ENCODE data around the gene ACTR1A.
"Not testable (repeated sequence)": the region's sequence is repeated elsewhere in the genome, so short reads cannot be mapped to it uniquely, and the experiment has no call there.

Gene ACTR1A

GRCh38 chr10:102480396-102480795 lies 22.1 kb downstream of the ACTR1A start:
- DNase-seq, result no peak

GRCh38 chr10:102479651-102480050 lies 22.9 kb downstream of the ACTR1A start:
- DNase-seq, result no peak

- DNase-seq, result no peak
These were observed 25.9 kb downstream of the ACTR1A start for GRCh38 chr10:102476466-102477141.

DNA sequence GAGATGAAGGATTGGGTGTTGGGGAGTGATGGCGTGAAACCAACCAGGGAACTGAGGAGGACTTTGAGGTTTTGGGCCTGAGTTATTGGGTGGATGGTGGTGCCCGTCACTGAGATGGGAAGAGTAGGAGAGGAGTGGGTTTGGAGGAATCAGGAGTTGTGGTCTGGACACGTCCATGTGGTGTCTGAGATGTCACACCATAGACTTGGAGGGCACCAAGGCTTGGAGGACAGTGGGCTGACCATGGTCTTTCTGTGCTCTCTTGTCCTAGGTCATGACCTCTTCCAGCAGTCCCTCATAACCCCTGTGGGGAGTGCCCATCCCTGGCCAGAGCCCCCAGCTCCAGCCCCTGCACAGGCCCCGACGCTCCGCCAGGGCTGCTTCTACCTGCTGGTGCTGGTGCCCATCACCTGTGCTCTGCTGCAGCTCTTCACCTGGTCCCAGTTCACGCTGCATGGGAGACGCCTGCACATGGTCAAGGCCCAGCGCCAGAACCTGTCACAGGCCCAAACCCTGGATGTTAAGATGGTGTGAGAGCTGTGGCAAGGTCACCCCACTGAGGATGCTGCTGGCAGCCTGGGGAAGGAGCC lies 27.0 kb downstream of the ACTR1A start:
- DNase-seq, result no peak

GRCh38 chr10:102473445-102474331 lies 28.8 kb downstream of the ACTR1A start:
- DNase-seq, result no peak

DNA sequence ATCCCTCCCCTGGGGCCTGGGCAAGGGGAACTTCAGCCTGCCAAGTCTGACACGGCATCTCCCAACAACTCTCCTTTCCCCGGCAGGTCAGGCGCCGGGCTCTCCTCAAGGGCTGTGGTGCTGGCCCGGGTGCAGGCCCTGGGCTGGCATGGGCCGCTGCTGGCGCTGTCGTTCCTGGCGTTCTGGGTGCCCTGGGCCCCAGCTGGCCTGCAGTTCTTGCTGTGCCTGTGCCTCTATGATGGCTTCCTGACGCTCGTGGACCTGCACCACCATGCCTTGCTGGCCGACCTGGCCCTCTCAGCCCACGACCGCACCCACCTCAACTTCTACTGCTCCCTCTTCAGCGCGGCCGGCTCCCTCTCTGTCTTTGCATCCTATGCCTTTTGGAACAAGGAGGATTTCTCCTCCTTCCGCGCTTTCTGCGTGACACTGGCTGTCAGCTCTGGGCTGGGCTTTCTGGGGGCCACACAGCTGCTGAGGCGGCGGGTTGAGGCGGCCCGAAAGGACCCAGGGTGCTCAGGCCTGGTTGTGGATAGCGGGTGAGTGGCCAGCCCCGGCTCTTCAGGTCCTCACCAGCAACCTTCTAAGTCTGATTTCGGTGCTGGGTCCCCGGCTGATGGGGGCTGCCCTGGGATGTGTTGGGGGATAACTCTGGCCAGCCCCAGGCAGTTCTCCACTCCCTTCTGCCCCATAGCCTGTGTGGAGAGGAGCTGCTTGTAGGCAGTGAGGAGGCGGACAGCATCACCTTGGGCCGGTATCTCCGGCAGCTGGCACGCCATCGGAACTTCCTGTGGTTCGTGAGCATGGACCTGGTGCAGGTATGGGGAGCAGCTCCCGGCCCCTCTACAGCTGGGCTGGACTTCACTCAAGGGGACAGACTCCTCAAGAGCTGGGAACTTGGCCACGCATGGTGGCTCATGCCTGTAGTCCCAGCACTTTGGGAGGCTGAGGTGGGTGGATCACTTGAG lies 31.6 kb downstream of the ACTR1A start:
- no peak for DNase-seq

DNA sequence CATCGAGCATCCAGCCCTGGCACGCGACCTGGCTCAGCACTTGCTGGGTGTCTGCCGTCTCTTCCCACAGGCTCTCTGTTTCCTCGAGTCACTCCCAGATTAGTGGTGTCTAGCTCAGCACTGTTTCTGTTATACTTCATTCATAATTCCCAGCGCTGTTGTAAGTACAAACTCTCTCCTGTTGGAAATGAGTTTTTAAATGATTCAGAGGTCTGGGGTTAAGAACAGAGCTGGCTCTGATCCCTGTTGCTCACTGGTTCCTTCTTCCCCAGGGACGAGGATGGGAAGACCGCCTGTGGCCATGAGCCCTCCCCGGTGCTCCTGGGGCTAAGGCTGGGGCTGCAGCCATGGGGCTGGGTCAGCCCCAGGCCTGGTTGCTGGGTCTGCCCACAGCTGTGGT lies 33.8 kb downstream of the ACTR1A start:
- no peak for DNase-seq

GRCh38 chr10:102467971-102468438 lies 34.5 kb downstream of the ACTR1A start:
- no peak for DNase-seq

DNA sequence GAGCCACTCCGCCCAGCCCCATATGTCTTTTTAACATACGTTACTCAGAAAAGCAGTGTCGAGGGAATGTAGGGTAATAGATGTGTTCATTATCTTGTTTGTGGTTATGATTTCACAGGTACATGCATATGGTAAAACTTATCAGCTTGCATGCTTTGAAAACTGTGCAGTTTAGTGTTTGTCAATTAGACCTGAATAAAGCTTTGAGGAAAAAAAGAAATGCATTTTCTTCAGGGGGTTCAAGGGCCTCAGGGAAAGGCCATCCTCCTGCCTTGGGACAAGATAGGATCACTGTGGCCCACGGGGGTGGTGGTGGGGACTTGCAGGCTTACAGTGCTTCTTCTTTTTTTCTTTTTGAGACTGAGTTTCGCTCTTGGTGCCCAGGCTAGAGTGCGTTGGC lies 35.2 kb downstream of the ACTR1A start:
- DNase-seq, result no peak

GRCh38 chr10:102465466-102465865 lies 37.0 kb downstream of the ACTR1A start:
- DNase-seq, result no peak

DNA sequence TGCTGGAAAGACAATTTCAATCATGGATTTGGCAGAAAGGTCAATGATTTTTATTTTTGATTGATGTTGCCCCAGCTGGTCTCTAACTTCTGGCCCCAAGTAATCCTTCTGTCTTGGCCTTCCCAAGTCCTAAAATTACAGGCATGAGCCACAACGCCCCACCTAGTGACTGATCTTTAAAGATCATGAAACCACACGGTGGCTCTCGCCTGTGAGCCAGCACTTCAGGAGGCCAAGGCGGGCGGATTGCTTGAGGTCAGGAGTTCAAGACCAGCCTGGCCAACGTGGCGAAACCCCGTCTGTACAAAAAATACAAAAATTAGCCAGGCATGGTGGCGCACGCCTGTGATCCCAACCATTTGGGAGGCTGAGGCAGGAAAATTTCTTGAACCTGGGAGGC lies 38.5 kb downstream of the ACTR1A start:
- DNase-seq, result no peak

- DNase-seq, result no peak
These were observed 39.9 kb downstream of the ACTR1A start for GRCh38 chr10:102462512-102463054.

DNA sequence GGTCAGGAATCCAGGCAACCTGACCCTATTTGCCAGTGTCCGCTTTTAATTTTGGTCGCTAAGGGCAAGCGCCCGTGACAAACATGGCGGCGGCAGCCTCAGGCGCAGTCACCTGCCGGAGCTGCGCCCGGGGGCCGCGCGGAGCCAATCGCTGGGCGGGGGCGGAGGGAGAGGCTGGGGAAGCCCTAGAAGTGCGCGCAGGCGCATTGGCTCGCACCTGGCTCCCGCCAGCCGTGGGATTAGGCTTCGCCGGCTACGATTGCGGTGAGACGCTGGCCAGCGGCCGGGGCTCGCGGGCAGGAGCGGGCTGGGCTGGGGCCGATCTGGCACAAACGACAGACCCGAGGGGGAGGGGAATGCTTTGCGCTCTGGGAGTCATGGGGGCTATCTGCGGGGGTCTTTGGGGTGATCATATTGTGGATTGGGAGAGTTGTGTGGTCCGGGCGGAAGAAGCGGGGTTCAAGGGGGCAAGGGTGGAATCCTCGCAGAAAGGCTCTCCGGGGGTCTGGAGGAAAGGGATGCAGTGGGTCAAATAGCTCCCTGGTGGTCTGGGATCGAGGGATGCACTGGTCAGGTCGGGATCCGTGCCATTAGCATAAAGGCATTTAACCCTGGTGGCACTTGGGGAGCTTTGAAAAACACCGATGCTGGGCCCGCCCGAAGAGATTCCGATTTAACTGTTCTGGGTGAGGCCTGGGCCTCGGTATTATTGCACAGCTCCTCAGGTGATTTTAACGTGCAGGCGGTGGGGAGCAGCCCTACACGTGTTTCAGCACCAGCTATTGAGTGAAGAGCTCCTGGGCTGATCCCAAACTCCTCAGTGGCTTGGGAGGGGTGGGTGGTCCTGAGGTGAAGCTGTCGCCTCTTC lies 41.1 kb downstream of the ACTR1A start:
- DNase-seq, result peak; percentile 85

- DNase-seq, result no peak
These were observed 41.7 kb downstream of the ACTR1A start for GRCh38 chr10:102460836-102461186.

DNA sequence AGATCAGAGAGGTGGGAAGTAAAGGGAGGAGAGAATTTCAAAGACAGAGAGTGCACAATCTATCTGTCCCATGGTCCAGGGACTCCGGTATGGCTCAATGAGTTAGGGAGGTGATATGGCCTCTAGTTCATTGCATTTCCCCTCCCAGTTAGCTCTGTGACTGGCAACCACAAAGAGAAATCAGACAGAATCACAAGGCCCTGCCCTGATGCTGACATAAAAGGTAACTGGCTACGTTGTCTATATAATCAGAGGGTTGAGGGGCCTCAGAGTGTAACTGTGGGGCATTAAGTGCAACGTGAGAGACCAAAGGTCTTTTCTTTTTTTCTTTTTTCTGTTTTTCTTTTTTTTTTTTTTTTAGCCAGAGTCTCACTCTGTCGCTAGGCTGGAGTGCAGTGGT lies 43.9 kb downstream of the ACTR1A start:
- no peak for DNase-seq

GRCh38 chr10:102457591-102458150 lies 44.8 kb downstream of the ACTR1A start:
- DNase-seq, result no peak

- DNase-seq, result no peak
These were observed 46.5 kb downstream of the ACTR1A start for GRCh38 chr10:102455893-102456471.

DNA sequence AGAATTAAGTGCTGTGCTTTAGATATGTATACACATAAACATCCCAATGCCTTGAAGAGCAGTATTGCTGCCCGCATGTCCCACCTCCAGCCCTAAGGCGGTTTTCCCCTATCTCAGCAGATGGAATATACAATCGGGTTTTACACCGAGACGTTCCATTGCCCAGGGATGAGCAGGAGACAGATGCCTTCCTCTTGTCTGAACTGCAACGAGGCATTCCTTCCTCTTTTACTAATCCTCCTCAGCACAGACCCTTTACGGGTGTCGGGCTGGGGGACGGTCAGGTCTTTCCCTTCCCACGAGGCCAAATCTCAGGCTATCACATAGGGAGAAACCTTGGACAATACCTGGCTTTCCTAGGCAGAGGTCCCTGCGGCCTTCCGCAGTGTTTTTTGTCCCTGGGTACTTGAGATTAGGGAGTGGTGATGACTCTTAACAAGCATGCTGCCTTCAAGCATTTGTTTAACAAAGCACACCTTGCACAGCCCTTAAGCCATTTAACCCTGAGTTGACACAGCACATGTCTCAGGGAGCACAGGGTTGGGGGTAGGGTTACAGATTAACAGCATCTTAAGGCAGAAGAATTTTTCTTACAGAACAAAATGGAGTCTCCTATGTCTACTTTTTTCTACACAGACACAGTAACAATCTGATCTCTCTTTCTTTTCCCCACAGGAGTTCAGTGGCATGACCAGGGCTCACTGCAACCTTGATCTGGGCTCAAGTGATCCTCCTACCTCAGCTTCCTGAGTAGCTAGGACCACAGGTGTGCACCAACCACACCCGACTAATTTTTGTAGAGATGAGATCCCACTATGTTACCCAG lies 47.6 kb downstream of the ACTR1A start:
- not testable (repeated sequence) for DNase-seq

- no peak for DNase-seq
These were observed 49.0 kb downstream of the ACTR1A start for GRCh38 chr10:102453502-102453901.

All from right forelimb (tissue), 1 donor.